Embryonic facial prominence (tissue), 1 donor: ENCODE results near the gene WNK2.
A peak's percentile ranks its signal among the peaks of the same experiment; 100 is the strongest.

Experiments used
- DNase-seq: peaks from one replicate; pipeline ENCODE4 v3.0.0-alpha.2; 2016; ENCODE audit errors: extremely low spot score

Gene WNK2

GRCh38 chr9:93198838-93199625 lies 15.1 kb downstream of the WNK2 start:
- no peak for DNase-seq

- no peak for DNase-seq
Measured at GRCh38 chr9:93200449-93200742, 16.5 kb downstream of the WNK2 start.

- DNase-seq, result no peak
Measured at GRCh38 chr9:93200989-93201334, 17.0 kb downstream of the WNK2 start.

GRCh38 chr9:93203026-93203717 lies 19.2 kb downstream of the WNK2 start:
- no peak for DNase-seq

- no peak for DNase-seq
Measured at GRCh38 chr9:93203718-93204469, 20.0 kb downstream of the WNK2 start.

- no peak for DNase-seq
Measured at GRCh38 chr9:93204470-93205043, 20.6 kb downstream of the WNK2 start.

GRCh38 chr9:93205045-93205768 lies 21.3 kb downstream of the WNK2 start:
- no peak for DNase-seq

- DNase-seq, result no peak
Measured at GRCh38 chr9:93205896-93206575, 22.1 kb downstream of the WNK2 start.

GRCh38 chr9:93206576-93207155 lies 22.7 kb downstream of the WNK2 start:
- DNase-seq, result no peak

- DNase-seq, result peak; percentile 70
Measured at GRCh38 chr9:93207326-93207814, 23.4 kb downstream of the WNK2 start.

GRCh38 chr9:93207860-93208734 lies 24.2 kb downstream of the WNK2 start:
- DNase-seq, result no peak

- DNase-seq, result no peak
Measured at GRCh38 chr9:93209097-93209496, 25.2 kb downstream of the WNK2 start.

- no peak for DNase-seq
Measured at GRCh38 chr9:93209576-93210323, 25.8 kb downstream of the WNK2 start.

- DNase-seq, result no peak
Measured at GRCh38 chr9:93210324-93210973, 26.5 kb downstream of the WNK2 start.

GRCh38 chr9:93210974-93211653 lies 27.2 kb downstream of the WNK2 start:
- DNase-seq, result no peak

GRCh38 chr9:93211654-93212001 lies 27.7 kb downstream of the WNK2 start:
- no peak for DNase-seq

GRCh38 chr9:93212409-93212808 lies 28.5 kb downstream of the WNK2 start:
- no peak for DNase-seq

GRCh38 chr9:93216073-93216365 lies 32.1 kb downstream of the WNK2 start:
- no peak for DNase-seq
